K562 (cell line): ENCODE results near the gene SCYL1. TPM values are rescaled to one million over a fixed set of nuclear protein-coding genes. Genes with fewer than 3 reads are reported as not detected.

Experiments used
- ARID4B ChIP-seq: sonication (generic); formaldehyde crosslinking; IDR thresholded peaks from 2 replicates; pipeline ENCODE4 v1.8.0; 2022; ENCODE audit warnings: mild to moderate bottlenecking, missing genetic modification reagents
- CTCF ChIP-seq, 3 experiments: IDR thresholded peaks in 2 of 3; conservative IDR thresholded peaks in 1 of 3; 2 replicates each; pipeline ENCODE4 v1.5.1; 2011 to 2012; ENCODE audit warnings: low read length in 3 of 3, mild to moderate bottlenecking in 3 of 3, control low read depth in 2 of 3, improper control_type of control experiment in 1 of 3, inconsistent platforms in 1 of 3, low read depth in 1 of 3, mixed read lengths in 1 of 3, moderate library complexity in 1 of 3; ENCODE audit not compliant: insufficient read depth in 2 of 3
- EP400 ChIP-seq: fragments of 450-650 bp; IDR thresholded peaks from 2 replicates; pipeline ENCODE4 v1.6.1; 2017; ENCODE audit warnings: antibody characterized with exemption, mild to moderate bottlenecking, moderate library complexity
- ESRRA ChIP-seq: fragments of 450-650 bp; IDR thresholded peaks from 2 replicates; pipeline ENCODE4 v1.6.1; 2014; ENCODE audit warnings: low read depth, mild to moderate bottlenecking, moderate library complexity, borderline replicate concordance
- HMG20A ChIP-seq: fragments of 450-650 bp; formaldehyde crosslinking; conservative IDR thresholded peaks from 2 replicates; pipeline ENCODE4 v1.4.0; 2020; ENCODE audit warnings: mild to moderate bottlenecking, mixed read lengths
- HMGXB4 ChIP-seq: sonication (generic); formaldehyde crosslinking; IDR thresholded peaks from 2 replicates; pipeline ENCODE4 v1.8.1; 2023; ENCODE audit warnings: mild to moderate bottlenecking, missing genetic modification reagents
- NCOA4 ChIP-seq: fragments of 450-650 bp; IDR thresholded peaks from 2 replicates; pipeline ENCODE4 v1.6.1; 2018; ENCODE audit warnings: mild to moderate bottlenecking; ENCODE audit not compliant: partially characterized antibody
- NR2F6 ChIP-seq: fragments of 450-650 bp; formaldehyde crosslinking; IDR thresholded peaks from 2 replicates; pipeline ENCODE4 v1.4.0; 2020; ENCODE audit warnings: mild to moderate bottlenecking
- RAD21 ChIP-seq, 2 experiments: fragments of 250-450 bp in 1 of 2; fragments of 450-650 bp in 1 of 2; sonication (Bioruptor Pico) in 1 of 2; formaldehyde crosslinking in 1 of 2; IDR thresholded peaks in 1 of 2; conservative IDR thresholded peaks in 1 of 2; 2 replicates each; pipeline versions ENCODE4 v1.4.0 to v1.8.0; 2020 to 2022; ENCODE audit warnings: mild to moderate bottlenecking in 2 of 2, moderate library complexity in 1 of 2
- RBBP5 ChIP-seq: fragments of 200-600 bp; sonication (generic); IDR thresholded peaks from 2 replicates; pipeline ENCODE4 v1.6.1; 2012; ENCODE audit warnings: borderline replicate concordance, mild to moderate bottlenecking, low read length, control low read depth, inconsistent platforms; ENCODE audit not compliant: insufficient read depth, poor library complexity, severe bottlenecking
- TGIF2 ChIP-seq: sonication (generic); formaldehyde crosslinking; IDR thresholded peaks from 2 replicates; pipeline ENCODE4 v1.8.1; 2022; ENCODE audit warnings: mild to moderate bottlenecking, missing genetic modification reagents, moderate library complexity
- ZBED1 ChIP-seq: IDR thresholded peaks from 2 replicates; pipeline ENCODE4 v1.6.1; 2014
- ZBTB12 ChIP-seq: fragments of 250-450 bp; sonication (Bioruptor Pico); IDR thresholded peaks from 2 replicates; pipeline ENCODE4 v1.4.0; 2020
- ZBTB2 ChIP-seq: fragments of 450-650 bp; IDR thresholded peaks from 2 replicates; pipeline ENCODE4 v1.6.1; 2016; ENCODE audit warnings: antibody characterized with exemption
- ZNF347 ChIP-seq: fragments of 450-650 bp; formaldehyde crosslinking; IDR thresholded peaks from 2 replicates; pipeline ENCODE4 v1.4.0; 2020; ENCODE audit warnings: low read depth, mild to moderate bottlenecking, moderate library complexity
- polyA plus RNA-seq, 8 experiments: library from polyadenylated mRNA; depleted of rRNA in 4 of 8; stranded (reverse) in 5 of 8; unstranded in 3 of 8; fragments of >200 nt; fragmentation: Nextera tagmentation in 2 of 8; fragmentation: Illumina TruSeq in 1 of 8; extraction: Ambion mirVana in 2 of 8; extraction: Trizol in 1 of 8; gene quantifications; 2 replicates each; pipeline versions ENCODE4 v1.2.1 to v1.2.3, GENCODE V29; 2011 to 2014; ENCODE audit warnings: inconsistent platforms in 1 of 8, missing spikeins in 1 of 8
- total RNA-seq, 7 experiments: library from RNA; depleted of rRNA in 6 of 7; stranded (reverse); fragments of >200 nt in 6 of 7; fragmentation: Illumina TruSeq in 2 of 7; extraction: Trizol in 2 of 7; gene quantifications; 2 replicates each; pipeline versions ENCODE4 v1.2.1 to v1.2.3, GENCODE V29; 2011 to 2021; ENCODE audit warnings: low replicate concordance in 1 of 7

Gene SCYL1
- total and polyA plus RNA-seq, 9 of the 15 experiments (the other 6 are each of a cell fraction or from before 2014, with no cell fraction given) = 1.9 to 145 (median 57.6) TPM

GRCh38 chr11:65569973-65570918, 45.4 kb downstream of the SCYL1 start, which contains the start of gene ZNRD2 (continued):
- TF ChIP-seq HMGXB4 (CRISPR knock-in tag) (peak; percentile 45; the same call in 1 of the 2 replicates), TGIF2 (CRISPR knock-in tag) (no peak), ZBTB12 (CRISPR knock-in tag) (peak; percentile 98), EP400 (peak; percentile 91), NCOA4 (no peak), RAD21 (CRISPR knock-in tag; conservative IDR thresholded peaks at IDR 0.05 in 1 of 2, IDR thresholded peaks at IDR 0.05 in 1 of 2) (peak; percentile 51 to 75), ZBTB2 (peak; percentile 67), ARID4B (peak; percentile 97), RBBP5 (peak; percentile 84), ZNF347 (no peak), ZBED1 (0 out of 2 replicates have a peak, but pooled peaks have one; percentile 45), NR2F6 (CRISPR knock-in tag) (no peak), ESRRA (peak; percentile 64), CTCF (IDR thresholded peaks at IDR 0.05 in 2 of 3, conservative IDR thresholded peaks at IDR 0.05 in 1 of 3; ENCODE audit: insufficient read depth in 2 of 3, low read depth in 1 of 3, low read length in 3 of 3) (peak; percentile 77 to 86 (median 81)), HMG20A (CRISPR knock-in tag) (no peak)
